Calu3 (cell line): ENCODE measurements around the gene FGF18. TPM values are rescaled to one million over a fixed set of nuclear protein-coding genes. Genes with fewer than 3 reads are reported as not detected.
A peak's percentile ranks its signal among the peaks of the same experiment; 100 is the strongest.
"Not testable (repeated sequence)": the region's sequence is repeated elsewhere in the genome, so short reads cannot be mapped to it uniquely, and the experiment has no call there.

Experiments
- BruUV-seq: library from RNA; stranded (reverse); fragments of 400-500 nt; replicated peaks from 2 replicates; lab custom pipeline; 2021; lab: Mats Ljungman, UMichigan
- CTCF ChIA-PET: fragments of 300-600 bp; sonication (Branson Sonifier 250); formaldehyde crosslinking; loops from one replicate; lab custom pipeline; 2022; ENCODE audit warnings: antibody characterized with exemption; lab: Charles Lee
- DNase-seq: peaks from one replicate; pipeline ENCODE4 v3.0.0; 2022
- H3K27ac Mint-ChIP-seq: one replicate; pipeline ENCODE4 v1.8.0; 2022; ENCODE audit warnings: mixed read lengths; ENCODE audit not compliant: unreplicated experiment
- H3K27me3 Mint-ChIP-seq: one replicate; pipeline ENCODE4 v1.8.0; 2022; ENCODE audit warnings: mixed read lengths; ENCODE audit not compliant: unreplicated experiment
- H3K36me3 Mint-ChIP-seq: one replicate; pipeline ENCODE4 v1.8.0; 2022; ENCODE audit warnings: mild to moderate bottlenecking, moderate library complexity, mixed read lengths; ENCODE audit not compliant: insufficient read depth, unreplicated experiment
- H3K4me1 Mint-ChIP-seq: one replicate; pipeline ENCODE4 v1.8.0; 2022; ENCODE audit warnings: mild to moderate bottlenecking, low read depth, mixed read lengths; ENCODE audit not compliant: unreplicated experiment
- H3K4me3 Mint-ChIP-seq: one replicate; pipeline ENCODE4 v1.8.0; 2022; ENCODE audit warnings: mild to moderate bottlenecking, low read depth, moderate library complexity, mixed read lengths; ENCODE audit not compliant: unreplicated experiment
- H3K9me3 Mint-ChIP-seq: one replicate; pipeline ENCODE4 v1.8.0; 2022; ENCODE audit warnings: low read depth, mixed read lengths; ENCODE audit not compliant: unreplicated experiment
- CTCF ChIP-seq: fragments of 200-600 bp; IDR thresholded peaks from one replicate; pipeline ENCODE4 v1.8.0; 2022; ENCODE audit warnings: antibody characterized with exemption; ENCODE audit not compliant: unreplicated experiment
- intact Hi-C: fragments of 100-400 bp; cut with micrococcal nuclease; formaldehyde crosslinking; loops from one replicate; pipeline ENCODE4 v1.10.0; 2022; ENCODE audit not compliant: unreplicated experiment
- total RNA-seq: library from RNA; stranded (reverse); gene quantifications from 2 replicates; pipeline ENCODE4 v1.2.3, GENCODE V29; 2022

FGF18 gene
- total RNA-seq, 1 experiment from 2014 or later: 0.76 TPM

- CTCF ChIA-PET: interaction anchor here (0.7 kb wide), 1 partner anchor 346 kb away, joined by 6 read pairs; no protein-coding TSS in a partner anchor
- peak overlapping the region; percentile 39 for H3K27ac Mint-ChIP-seq
Observed at GRCh38 chr5:171401167-171401947, 18.1 kb upstream of the FGF18 start.

GRCh38 chr5:171402751-171403150 is 16.7 kb upstream of the FGF18 start:
- H3K9me3 Mint-ChIP-seq, CTCF ChIA-PET, H3K4me3 Mint-ChIP-seq, H3K27ac Mint-ChIP-seq, BruUV-seq, intact Hi-C loops, DNase-seq, H3K27me3 Mint-ChIP-seq: not testable (repeated sequence)
- Mint-ChIP-seq H3K36me3 (peaks cover 81% of the 10 kb centered on the region), H3K4me1 (peaks cover 50% of the 10 kb centered on the region)

More at GRCh38 chr5:171401167-171401947, 18.1 kb upstream of the FGF18 start:
- no peaks in the 10 kb centered on the region for H3K27me3 Mint-ChIP-seq
- H3K4me3 Mint-ChIP-seq: peak overlapping the region; percentile 17
- TF ChIP-seq CTCF: no peak
- no TSS peak for BruUV-seq
- DNase-seq: no peak
- no peaks in the 10 kb centered on the region for H3K9me3 Mint-ChIP-seq
- H3K36me3 Mint-ChIP-seq: peaks cover 81% of the 10 kb centered on the region
- intact Hi-C loops: no loop called here
- H3K4me1 Mint-ChIP-seq: peaks cover 45% of the 10 kb centered on the region

- CTCF ChIA-PET: interaction anchor here (0.5 to 1.5 kb wide), 4 partner anchors 13 to 777 kb away, joined by 3 to 4 read pairs (median 4); no protein-coding TSS in a partner anchor
- TSS peak; percentile 2 for BruUV-seq
- H3K9me3 Mint-ChIP-seq: no peaks in the 10 kb centered on the region
- H3K27me3 Mint-ChIP-seq: no peaks in the 10 kb centered on the region
- H3K4me3 Mint-ChIP-seq: no peak overlapping the region
- no peak for TF ChIP-seq CTCF
- intact Hi-C loops: no loop called here
- H3K36me3 Mint-ChIP-seq: peaks cover 81% of the 10 kb centered on the region
- peaks cover 44% of the 10 kb centered on the region for H3K4me1 Mint-ChIP-seq
- peak overlapping the region; percentile 50 for H3K27ac Mint-ChIP-seq
- no peak for DNase-seq
Observed at GRCh38 chr5:171405615-171406014, 13.8 kb upstream of the FGF18 start.

- no TSS peak for BruUV-seq
- peak overlapping the region; percentile 56 for H3K27ac Mint-ChIP-seq
Observed at GRCh38 chr5:171407234-171407633, 12.2 kb upstream of the FGF18 start.

More at GRCh38 chr5:171407234-171407633, 12.2 kb upstream of the FGF18 start:
- H3K4me1 Mint-ChIP-seq: peaks cover 43% of the 10 kb centered on the region
- H3K9me3 Mint-ChIP-seq: no peaks in the 10 kb centered on the region
- no peak for DNase-seq
- H3K36me3 Mint-ChIP-seq: peaks cover 83% of the 10 kb centered on the region
- H3K4me3 Mint-ChIP-seq: peak overlapping the region; percentile 8
- no peaks in the 10 kb centered on the region for H3K27me3 Mint-ChIP-seq
- no peak for TF ChIP-seq CTCF
- CTCF ChIA-PET: interaction anchor here (0.6 kb wide), 1 partner anchor 130 kb away, joined by 4 read pairs; no protein-coding TSS in a partner anchor
- intact Hi-C loops: no loop called here
